Gastrocnemius medialis (tissue), 4 donors: ENCODE data around the gene ANKS4B.

Experiments
- POLR2A ChIP-seq, 2 donors: fragments of 450-650 bp; IDR thresholded peaks; one replicate each; pipeline ENCODE4 v1.6.1; 2017; ENCODE audit warnings: antibody characterized with exemption in 2 of 2, mild to moderate bottlenecking in 2 of 2, moderate library complexity in 2 of 2
- TF ChIP-seq, protein P1 (sequence below), 5 experiments: fragments of 450-650 bp in 3 of 5; fragments of 200-600 bp in 2 of 5; sonication (generic) in 2 of 5; IDR thresholded peaks in 4 of 5; conservative IDR thresholded peaks in 1 of 5; 1 replicate in 4 of 5; 2 replicates in 1 of 5; pipeline ENCODE4 v1.5.1; 2016 to 2019; ENCODE audit warnings: antibody characterized with exemption in 5 of 5, mild to moderate bottlenecking in 3 of 5, moderate library complexity in 3 of 5

DNA sequence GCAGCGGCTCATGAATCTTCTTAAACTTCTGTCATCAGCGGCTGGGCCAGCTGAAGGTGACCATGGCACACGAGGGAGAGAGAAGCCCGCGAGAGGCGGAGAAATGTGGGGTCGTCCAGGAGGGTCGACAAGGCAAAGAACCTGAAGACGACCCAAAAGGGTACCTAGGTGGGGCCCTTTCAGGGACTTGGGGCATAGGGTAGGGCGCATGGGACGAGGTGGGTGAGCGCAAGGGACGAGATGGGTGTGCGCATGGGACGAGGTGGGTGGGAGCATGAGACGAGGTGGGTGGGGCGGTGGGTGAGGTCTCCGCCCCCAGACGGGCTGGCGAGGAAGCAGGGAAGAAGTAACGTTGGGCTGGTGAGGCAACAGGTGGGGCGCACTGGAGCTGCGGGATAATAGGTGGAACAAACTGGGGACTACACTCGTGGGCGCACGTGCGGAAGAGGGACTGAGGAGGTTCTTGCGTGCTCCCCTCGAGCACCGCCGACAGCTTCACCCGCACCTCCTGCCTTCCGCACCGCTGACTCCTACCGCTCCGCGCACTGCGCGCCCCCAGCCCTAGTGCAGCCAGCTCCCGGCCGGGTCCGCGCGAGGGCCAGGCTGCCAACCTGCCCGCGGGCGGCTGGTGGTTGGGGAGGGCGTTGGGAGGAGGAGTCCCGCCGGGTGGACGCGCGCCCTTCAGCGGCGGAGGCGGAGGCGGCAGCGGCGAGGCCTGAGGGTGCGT is 67.8 kb downstream of the ANKS4B start:
- TF ChIP-seq, protein P1, sequence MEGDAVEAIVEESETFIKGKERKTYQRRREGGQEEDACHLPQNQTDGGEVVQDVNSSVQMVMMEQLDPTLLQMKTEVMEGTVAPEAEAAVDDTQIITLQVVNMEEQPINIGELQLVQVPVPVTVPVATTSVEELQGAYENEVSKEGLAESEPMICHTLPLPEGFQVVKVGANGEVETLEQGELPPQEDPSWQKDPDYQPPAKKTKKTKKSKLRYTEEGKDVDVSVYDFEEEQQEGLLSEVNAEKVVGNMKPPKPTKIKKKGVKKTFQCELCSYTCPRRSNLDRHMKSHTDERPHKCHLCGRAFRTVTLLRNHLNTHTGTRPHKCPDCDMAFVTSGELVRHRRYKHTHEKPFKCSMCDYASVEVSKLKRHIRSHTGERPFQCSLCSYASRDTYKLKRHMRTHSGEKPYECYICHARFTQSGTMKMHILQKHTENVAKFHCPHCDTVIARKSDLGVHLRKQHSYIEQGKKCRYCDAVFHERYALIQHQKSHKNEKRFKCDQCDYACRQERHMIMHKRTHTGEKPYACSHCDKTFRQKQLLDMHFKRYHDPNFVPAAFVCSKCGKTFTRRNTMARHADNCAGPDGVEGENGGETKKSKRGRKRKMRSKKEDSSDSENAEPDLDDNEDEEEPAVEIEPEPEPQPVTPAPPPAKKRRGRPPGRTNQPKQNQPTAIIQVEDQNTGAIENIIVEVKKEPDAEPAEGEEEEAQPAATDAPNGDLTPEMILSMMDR (IDR thresholded peaks at IDR 0.05 in 4 of 5, conservative IDR thresholded peaks at IDR 0.05 in 1 of 5): peak in 1 of 5 experiments; percentile 21
- TF ChIP-seq POLR2A (IDR thresholded peaks at IDR 0.05): peak; percentile 15 to 26
